Fibroblast of skin of right biceps (primary cell): Measurements from ENCODE around the gene SENP2.
"Not testable (repeated sequence)": the region's sequence is repeated elsewhere in the genome, so short reads cannot be mapped to it uniquely, and the experiment has no call there.

Experiments used
- DNase-seq: peaks from one replicate; pipeline ENCODE4 v3.0.0-alpha.2; 2013

Gene SENP2

DNA sequence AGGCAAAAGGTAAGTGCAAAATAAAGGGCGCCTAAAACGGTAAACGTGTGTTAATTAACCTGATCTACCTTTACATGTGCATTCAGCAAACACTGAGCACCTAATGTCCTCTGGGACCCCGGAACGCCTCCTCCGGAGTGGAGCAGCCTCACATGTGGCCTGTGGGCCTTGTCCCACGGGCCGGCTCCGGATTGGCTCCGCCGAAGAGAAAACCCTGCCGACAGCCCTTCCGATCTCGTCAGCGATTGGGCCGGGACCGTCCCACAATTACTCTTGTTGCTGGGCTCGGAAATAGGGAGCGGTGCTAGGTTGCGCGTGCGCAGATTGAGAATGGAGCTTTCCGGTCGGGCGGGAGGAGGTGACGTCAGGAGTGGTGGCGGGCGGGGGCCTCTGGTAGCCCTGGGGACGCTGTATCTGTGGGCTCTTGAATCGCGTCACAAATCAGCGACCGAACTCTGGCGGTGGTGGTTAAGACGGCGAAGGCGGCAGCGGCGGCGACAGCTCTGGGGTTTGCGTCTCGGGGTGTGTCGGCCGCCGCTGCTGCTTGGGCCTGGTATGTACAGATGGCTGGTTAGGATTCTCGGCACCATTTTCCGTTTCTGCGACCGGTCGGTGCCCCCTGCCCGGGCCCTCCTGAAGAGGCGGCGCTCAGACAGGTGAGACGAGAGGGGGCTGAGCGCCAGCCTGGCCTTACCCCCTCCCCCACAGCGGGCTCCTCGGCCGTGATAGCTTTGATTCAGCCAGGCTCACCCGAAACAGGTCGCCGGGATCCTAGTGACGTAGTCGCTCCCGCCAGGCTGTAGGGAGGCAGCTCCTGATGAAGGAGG is at the start of gene SENP2:
TSS of gene SENP2 (plus strand) at position 437 of the 827 bp plus-strand sequence. CDS start at position 556, 119 bp downstream.
- peak; percentile 99 for DNase-seq

DNA sequence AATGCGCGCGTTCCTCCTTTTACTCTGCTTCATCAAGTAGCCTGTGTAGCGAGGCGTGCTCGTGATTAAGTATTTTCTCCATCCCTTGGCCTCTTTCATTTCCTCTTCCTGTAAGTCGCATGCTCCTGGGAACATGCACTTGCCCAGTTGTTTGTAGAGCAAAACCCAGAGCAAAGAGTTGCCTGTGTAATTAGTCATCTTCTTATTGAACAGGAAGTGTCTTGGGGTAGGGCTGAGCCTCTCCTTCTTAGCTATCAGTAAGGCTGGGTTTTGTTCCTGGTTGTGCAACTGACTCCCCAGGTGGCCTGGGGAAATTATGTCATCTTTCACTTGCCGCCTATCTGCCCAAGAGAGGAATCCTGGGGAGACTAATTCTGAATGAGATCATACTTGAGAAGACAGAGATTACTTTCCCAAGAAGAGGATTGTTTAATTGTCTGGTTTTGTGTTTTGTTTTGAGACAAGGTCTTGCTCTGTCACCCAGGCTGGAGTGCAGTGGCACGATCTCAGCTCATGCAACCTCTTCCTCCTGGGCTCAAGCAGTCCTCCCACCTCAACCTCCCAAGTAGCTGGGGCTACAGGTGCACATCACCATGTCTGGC is 48.6 kb upstream of the SENP2 start:
- peak; percentile 71 for DNase-seq

DNA sequence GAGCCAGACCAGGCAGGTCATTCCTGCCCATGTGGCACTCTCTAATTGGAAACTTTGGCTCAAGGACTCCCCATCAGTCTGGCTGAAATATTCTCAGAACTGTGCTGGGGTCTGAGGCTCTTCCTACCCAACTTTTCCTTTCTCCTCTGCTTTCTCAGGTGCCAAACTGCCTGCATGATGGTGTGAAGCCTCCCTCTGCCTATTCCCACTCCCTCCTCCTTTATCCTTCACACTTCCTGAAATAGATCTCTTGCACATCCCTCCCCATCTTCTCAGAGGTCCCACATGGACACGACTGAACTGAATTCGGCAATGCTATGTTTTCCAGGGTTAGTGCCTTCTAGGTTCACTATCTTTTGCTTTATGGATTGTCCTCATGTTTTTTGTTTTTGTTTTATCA is 46.2 kb upstream of the SENP2 start:
- DNase-seq: no peak

GRCh38 chr3:185540695-185541094 is 45.4 kb upstream of the SENP2 start:
- DNase-seq: no peak

- peak; percentile 97 for DNase-seq
Measured at GRCh38 chr3:185549122-185549521, 37.0 kb upstream of the SENP2 start.

- peak; percentile 40 for DNase-seq
Measured at GRCh38 chr3:185549651-185550111, 36.4 kb upstream of the SENP2 start.

- peak; percentile 30 for DNase-seq
Measured at GRCh38 chr3:185552358-185552877, 33.7 kb upstream of the SENP2 start, which contains the start of gene LIPH. Gene LIPH (minus strand): TSS chr3:185552588. CDS start chr3:185552471, 117 bp downstream.

GRCh38 chr3:185555101-185555501 is 31.0 kb upstream of the SENP2 start:
- no peak for DNase-seq

DNA sequence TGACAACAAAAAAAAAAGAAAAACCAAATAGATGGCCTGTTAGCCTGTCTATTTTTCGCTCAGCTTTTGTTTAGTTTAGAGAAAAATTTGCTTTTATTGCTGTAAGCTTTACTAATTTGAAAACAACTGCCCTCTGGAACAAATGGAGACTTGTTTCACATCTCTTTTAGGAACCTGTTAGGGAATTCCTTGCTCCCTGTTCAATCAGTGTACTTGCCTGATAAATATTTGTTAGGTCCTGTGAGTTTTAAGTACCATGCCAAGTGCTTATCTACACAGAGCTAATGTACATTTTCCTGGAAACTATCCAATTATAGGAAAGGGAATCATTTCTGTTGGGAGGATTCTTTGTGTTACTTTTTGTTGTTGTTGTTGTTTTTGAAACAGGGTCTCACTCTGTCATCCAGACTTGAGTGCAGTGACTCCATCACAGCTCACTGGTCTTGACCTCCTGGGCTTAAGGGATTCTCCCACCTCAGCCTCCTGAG is 30.2 kb upstream of the SENP2 start:
- no peak for DNase-seq

DNA sequence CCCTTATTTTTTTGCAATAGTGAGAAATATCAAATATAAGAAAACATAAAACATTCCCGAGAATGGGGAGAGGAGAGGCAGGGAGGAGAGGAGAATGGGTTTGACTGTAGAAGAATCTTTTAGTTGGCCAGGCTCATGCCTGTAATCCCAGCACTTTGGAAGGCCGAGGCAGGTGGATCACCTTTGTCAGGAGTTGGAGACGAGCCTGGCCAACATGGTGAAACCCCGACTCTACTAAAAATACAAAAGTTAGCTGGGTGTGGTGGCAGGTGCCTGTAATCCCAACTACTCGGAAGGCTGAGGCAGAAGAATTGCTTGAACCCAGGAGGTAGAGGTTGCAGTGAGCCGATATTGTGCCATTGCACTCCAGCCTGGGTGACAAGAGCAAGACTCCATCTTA is 29.5 kb upstream of the SENP2 start:
- DNase-seq: not testable (repeated sequence)

DNA sequence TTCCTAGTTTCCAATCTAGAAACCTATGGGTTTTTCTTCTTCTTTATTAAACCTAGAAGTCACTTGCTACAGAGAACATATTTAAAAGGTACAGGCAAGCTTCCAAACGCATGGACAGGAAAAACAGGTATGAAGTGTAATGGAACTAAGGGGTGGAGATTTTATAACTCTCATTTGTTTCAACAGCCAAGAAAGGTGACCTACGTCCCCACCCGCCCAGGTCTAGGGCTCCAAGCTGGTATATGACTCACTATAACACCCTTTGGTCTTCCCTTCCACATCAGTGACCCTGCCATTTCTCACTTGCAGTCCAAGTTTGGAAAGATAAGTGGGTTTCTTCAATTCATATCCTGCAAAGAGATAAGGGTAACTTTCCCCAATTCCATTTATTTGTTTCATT is 27.7 kb upstream of the SENP2 start:
- no peak for DNase-seq

DNA sequence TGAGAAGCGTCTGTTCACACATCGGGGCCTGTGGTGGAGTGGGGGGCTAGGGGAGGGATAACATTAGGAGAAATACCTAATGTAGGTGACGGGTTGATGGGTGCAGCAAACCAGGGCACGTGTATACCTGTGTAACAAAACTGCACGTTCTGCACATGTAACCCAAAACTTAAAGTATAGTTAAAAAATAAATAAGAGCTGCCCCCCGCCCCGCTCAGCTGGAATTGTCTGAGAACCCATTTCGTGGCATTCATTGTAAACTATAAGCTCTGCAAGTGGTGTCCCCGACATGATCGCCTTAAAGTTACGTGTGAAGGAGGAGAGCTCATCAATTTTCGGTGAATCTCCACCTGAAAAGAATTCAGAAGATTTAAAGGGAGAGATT is 26.4 kb upstream of the SENP2 start:
- no peak for DNase-seq

GRCh38 chr3:185560676-185561075 is 25.4 kb upstream of the SENP2 start:
- DNase-seq: no peak

DNA sequence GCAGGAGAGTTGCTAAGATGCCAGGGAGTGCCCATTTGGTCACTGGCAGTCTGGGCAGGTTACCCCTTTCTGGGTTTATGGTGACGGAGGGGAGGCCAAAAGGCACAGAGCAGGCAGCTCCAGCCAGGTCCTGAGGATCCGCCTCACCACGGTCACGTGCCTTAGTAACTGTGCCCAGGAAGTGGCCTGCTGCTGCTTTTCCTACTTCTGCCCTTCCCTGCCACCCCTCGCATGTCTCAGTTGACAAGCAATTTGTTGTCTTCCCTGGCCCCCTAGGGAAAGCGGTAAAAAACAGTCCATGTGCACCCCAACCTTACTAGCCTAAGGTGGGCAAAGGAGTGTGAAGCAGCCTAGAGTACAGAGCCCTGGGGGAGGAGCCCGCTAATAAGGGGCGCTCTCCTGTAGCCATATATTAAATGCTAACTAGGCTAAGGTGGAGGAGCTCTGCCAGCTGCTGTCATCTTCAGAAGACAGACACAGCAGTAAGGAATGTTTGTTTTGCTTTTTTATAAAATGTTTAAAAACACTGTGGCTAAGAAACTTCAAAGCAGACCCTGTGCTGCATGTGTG is 24.6 kb upstream of the SENP2 start:
- DNase-seq: no peak

GRCh38 chr3:185561958-185562357 is 24.1 kb upstream of the SENP2 start:
- DNase-seq: no peak

GRCh38 chr3:185572183-185572582 is 13.9 kb upstream of the SENP2 start:
- no peak for DNase-seq

GRCh38 chr3:185575108-185575869 is 10.8 kb upstream of the SENP2 start:
- peak; percentile 38 for DNase-seq

- no peak for DNase-seq
Measured at GRCh38 chr3:185582236-185582635, 3.9 kb upstream of the SENP2 start.

- DNase-seq: no peak
Measured at GRCh38 chr3:185582871-185583270, 3.2 kb upstream of the SENP2 start.

DNA sequence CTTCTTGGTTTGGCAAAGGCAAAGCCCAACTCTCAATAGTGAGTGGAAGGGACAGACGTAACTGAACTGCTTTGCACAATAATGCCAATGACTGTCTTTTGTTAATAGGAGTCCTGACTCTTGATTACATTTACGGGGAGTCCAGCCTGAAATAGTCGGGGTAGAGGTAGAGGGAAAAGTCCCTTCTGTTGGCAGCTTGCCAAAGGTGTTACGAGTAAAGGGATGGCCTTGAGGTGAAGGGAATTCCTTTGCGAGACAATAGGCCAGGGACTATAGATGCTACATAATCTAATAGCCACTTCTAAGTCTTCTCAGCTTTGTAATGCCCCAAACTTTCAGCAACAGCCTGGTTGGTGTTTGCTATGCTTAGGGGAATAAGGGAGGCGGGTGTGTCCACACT is 2.2 kb upstream of the SENP2 start:
- DNase-seq: no peak

DNA sequence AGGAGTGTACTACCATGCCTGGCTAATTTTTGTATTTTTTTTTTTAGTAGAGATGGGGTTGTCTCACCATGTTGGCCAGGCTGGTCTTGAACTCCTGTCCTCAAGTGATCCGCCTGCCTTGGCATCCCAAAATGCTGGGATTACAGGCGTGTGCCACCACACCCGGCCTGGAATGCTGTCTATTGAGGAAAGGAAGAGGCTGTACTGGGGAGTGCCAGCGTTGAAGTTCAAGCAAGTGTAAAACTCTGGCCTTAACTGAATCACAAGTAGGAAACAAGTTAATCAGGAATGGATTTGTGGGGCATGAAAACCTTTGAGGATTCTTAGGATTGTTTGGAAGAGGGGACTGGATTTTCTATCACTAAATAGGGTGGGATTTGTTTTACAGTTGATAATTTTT is 1.4 kb upstream of the SENP2 start:
- DNase-seq: no peak

GRCh38 chr3:185585518-185585858 is 607 bp upstream of the SENP2 start:
- DNase-seq: no peak

- DNase-seq: no peak
Measured at GRCh38 chr3:185586686-185587039, 568 bp downstream of the SENP2 start.
